ENCODE measurements around the gene BBS1.

Gene BBS1

DNA sequence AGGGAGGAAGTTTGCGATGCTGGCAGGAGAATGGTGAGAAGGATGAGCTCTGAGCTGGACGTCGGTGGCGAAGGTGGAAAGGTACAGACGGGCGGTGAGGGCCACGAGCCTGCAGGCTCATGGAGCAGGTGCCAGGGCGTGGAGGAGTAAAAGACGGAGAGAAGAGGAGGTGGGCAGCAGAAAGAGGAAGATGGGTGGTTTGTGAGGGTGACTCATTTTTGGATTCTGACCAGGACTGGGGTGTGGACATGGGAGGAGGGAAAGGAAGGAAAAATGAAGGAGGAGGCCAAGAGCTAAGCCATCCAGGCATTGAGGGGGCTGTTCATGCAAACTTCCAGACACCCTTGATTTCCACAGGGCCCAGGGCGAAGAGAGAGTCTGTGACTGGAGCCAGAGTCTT lies 31.9 kb downstream of the BBS1 start:
- TF ChIP-seq ZFX (IDR thresholded peaks at IDR 0.05) = no peak
- TF ChIP-seq CTCF (conservative IDR thresholded peaks at IDR 0.05) = no peak
- H3K27ac ChIP-seq = no peak overlapping the region

DNA sequence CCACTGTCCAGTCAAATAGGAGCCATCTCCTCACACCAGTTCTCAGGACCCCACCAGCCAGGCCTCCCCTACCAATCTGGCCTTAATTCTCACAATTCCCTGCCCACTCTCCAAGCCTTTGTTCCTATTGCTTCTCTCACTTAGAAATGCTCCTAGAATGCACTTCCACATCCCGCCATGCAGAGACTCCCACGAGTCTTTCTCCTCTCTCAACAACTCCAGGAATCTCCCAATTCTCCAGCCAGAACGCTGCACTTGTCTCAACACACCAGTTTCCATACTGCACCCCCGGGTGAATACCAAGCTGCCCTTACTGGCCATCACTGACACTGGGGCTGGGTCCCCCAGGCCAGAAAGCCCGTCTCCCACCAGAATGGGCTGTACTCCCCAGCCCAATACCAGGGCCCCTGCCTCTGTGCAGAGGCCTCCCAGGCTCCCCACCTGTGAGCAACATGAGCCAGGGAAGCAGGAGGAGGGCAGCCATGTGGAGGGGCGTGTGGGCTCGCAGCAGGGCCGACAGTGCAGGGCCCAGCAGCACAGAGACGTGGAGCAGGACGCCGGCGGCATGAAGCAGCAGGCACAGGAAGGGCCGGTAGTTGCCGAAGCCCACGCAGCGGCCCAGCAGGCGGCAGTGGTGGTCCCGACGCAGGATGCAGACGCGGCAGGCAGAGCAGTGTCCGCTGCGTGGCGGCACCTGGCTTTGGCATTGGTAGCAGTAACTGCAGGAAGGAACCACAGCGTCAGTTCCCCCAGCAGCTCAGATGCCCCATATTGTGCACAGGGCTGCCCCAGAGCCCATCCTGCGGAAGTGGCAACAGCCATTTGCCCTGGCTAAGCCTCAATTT lies 33.0 kb downstream of the BBS1 start:
- TF ChIP-seq CTCF (conservative IDR thresholded peaks at IDR 0.05) (no peak), ZFX (IDR thresholded peaks at IDR 0.05) (no peak)
- H3K27ac ChIP-seq = no peak overlapping the region

GRCh38 chr11:66544952-66545351 lies 34.5 kb downstream of the BBS1 start:
- H3K27ac ChIP-seq = peak overlapping the region; percentile 77

- H3K27ac ChIP-seq = peak within 1 kb of the TSS; percentile 77
- TF ChIP-seq CTCF (conservative IDR thresholded peaks at IDR 0.05) (no peak), ZFX (IDR thresholded peaks at IDR 0.05) (peak; percentile 95; the same call in 1 of the 2 replicates)
Measured at GRCh38 chr11:66545701-66546367, 35.4 kb downstream of the BBS1 start, which contains the start of gene ZDHHC24. TSS of gene ZDHHC24 (minus strand) at chr11:66546048. CDS start at chr11:66546003, 45 bp downstream.

GRCh38 chr11:66546368-66546965 lies 36.0 kb downstream of the BBS1 start, which contains the start of gene ACTN3:
TSS of gene ACTN3 (plus strand) at chr11:66546903. CDS start at chr11:66546938, 35 bp downstream.
- TF ChIP-seq CTCF (conservative IDR thresholded peaks at IDR 0.05) (no peak), ZFX (IDR thresholded peaks at IDR 0.05) (no peak)
- peak within 1 kb of the TSS; percentile 77 for H3K27ac ChIP-seq

DNA sequence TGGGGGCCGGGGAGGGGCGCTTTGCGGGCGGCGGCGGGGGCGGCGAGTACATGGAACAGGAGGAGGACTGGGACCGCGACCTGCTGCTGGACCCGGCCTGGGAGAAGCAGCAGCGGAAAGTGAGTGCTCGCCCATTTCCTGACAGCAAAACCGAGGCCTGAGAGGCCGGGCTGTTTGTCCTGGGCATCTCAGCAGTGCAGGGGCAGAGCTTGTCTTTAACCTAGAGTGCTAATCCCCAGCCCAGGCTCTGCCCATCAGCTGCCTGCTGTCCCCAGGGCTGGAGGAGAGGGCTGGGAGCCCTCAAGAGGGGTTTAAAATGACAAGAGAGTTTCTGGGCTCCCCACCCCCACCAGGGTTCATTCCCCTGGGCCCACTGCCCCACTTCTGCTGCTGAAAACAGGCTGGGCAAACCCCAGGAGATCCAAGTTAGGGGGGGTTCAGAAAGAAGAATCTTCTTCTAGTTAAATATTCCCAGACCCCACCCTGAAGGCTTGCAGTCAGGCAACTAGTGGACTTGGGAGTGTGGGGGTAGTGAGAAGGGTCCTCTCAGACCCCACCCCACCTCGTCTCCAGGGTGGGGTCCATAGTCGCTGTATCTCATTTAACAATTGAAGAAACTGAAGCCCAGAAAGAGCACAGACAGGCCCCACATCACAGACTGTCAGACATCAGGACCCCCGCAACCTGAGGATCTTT lies 36.7 kb downstream of the BBS1 start:
- no peak overlapping the region for H3K27ac ChIP-seq

More for the DNA sequence above, 36.7 kb downstream of the BBS1 start:
- TF ChIP-seq CTCF (conservative IDR thresholded peaks at IDR 0.05) (no peak), ZFX (IDR thresholded peaks at IDR 0.05) (no peak)

Data from C4-2B (cell line).